Smooth muscle cell (in vitro differentiated cells): Measurements from ENCODE around the gene FGF8. TPM values are rescaled to one million over a fixed set of nuclear protein-coding genes. Genes with fewer than 3 reads are reported as not detected.

ENCODE experiments used
- DNase-seq: peaks from one replicate; lab custom pipeline; 2025; ENCODE audit not compliant: unreplicated experiment; lab: John Stamatoyannopoulos, UW
- H2AFZ ChIP-seq: fragments of 200-600 bp; sonication (generic); 2 replicates; pipeline ENCODE4 v1.6.0; 2016; ENCODE audit warnings: antibody characterized with exemption, low read depth, mild to moderate bottlenecking
- H3F3A ChIP-seq: fragments of 200-600 bp; sonication (generic); 2 replicates; pipeline ENCODE4 v1.6.0; 2017; ENCODE audit warnings: antibody characterized with exemption, low read depth
- H3K27ac ChIP-seq: fragments of 200-600 bp; sonication (generic); 2 replicates; pipeline ENCODE4 v1.5.1; 2016; ENCODE audit warnings: low read depth, mild to moderate bottlenecking
- H3K27me3 ChIP-seq: fragments of 200-600 bp; sonication (generic); 2 replicates; pipeline ENCODE4 v1.6.1; 2016; ENCODE audit warnings: low read depth, mild to moderate bottlenecking
- H3K36me3 ChIP-seq: fragments of 200-600 bp; sonication (generic); 2 replicates; pipeline ENCODE4 v1.5.1; 2016; ENCODE audit warnings: low read depth
- H3K4me1 ChIP-seq: fragments of 200-600 bp; sonication (generic); 2 replicates; pipeline ENCODE4 v1.5.1; 2016; ENCODE audit warnings: low read depth
- H3K4me2 ChIP-seq: fragments of 200-600 bp; sonication (generic); 2 replicates; pipeline ENCODE4 v1.6.0; 2016; ENCODE audit warnings: mild to moderate bottlenecking
- H3K4me3 ChIP-seq: fragments of 200-600 bp; sonication (generic); 2 replicates; pipeline ENCODE4 v1.5.1; 2016; ENCODE audit warnings: mild to moderate bottlenecking
- H3K79me2 ChIP-seq: fragments of 200-600 bp; sonication (generic); 2 replicates; pipeline ENCODE4 v1.6.0; 2016; ENCODE audit warnings: low read depth, mild to moderate bottlenecking
- H3K9ac ChIP-seq: fragments of 200-600 bp; sonication (generic); 2 replicates; pipeline ENCODE4 v1.6.0; 2016; ENCODE audit warnings: low read depth
- H3K9me3 ChIP-seq: fragments of 200-600 bp; sonication (generic); replicated peaks from 2 replicates; pipeline ENCODE4 v1.5.1; 2016; ENCODE audit warnings: low read depth
- H4K20me1 ChIP-seq: fragments of 200-600 bp; sonication (generic); 2 replicates; pipeline ENCODE4 v1.6.0; 2016; ENCODE audit warnings: low read depth
- CTCF ChIP-seq: fragments of 200-600 bp; sonication (generic); IDR thresholded peaks from 2 replicates; pipeline ENCODE4 v1.5.1; 2017; ENCODE audit warnings: borderline replicate concordance, mild to moderate bottlenecking, antibody characterized with exemption; ENCODE audit not compliant: insufficient read depth, poor library complexity, severe bottlenecking
- WGBS: methylation state at CpG from one replicate; pipeline ENCODE4 v1.1.7; 2016; ENCODE audit warnings: low lambda C conversion rate; 5-methylcytosine and 5-hydroxymethylcytosine counted together
- polyA plus RNA-seq: library from polyadenylated mRNA; unstranded; fragments of >200 nt; fragmentation: Nextera tagmentation; extraction: Ambion mirVana; gene quantifications from 2 replicates; pipeline ENCODE4 v1.2.1, GENCODE V29; 2016
- total RNA-seq: library from RNA; depleted of rRNA; stranded (reverse); fragments of >200 nt; gene quantifications from 2 replicates; pipeline ENCODE4 v1.2.3, GENCODE V29; 2014

The FGF8 gene
- total and polyA plus RNA-seq, 2 experiments from 2014 or later = not detected

- Histone ChIP-seq H3K4me3 (no peak overlapping the region), H3K9me3 (no peaks in the 10 kb centered on the region), H3K9ac (no peak overlapping the region), H3K4me2 (no peak overlapping the region), H3K27me3 (peaks cover 4% of the 10 kb centered on the region), H3K27ac (no peak overlapping the region), H3K79me2 (no peaks in the 10 kb centered on the region), H3K36me3 (no peaks in the 10 kb centered on the region), H2AFZ (no peak overlapping the region), H3F3A (no peaks in the 10 kb centered on the region), H3K4me1 (peaks cover 9% of the 10 kb centered on the region), H4K20me1 (no peaks in the 10 kb centered on the region)
- DNase-seq = no peak
- WGBS = 82% methylated on average over 2 of the region's 2 CpGs
- TF ChIP-seq CTCF = no peak
Measured at GRCh38 chr10:101726115-101726387, 49.9 kb downstream of the FGF8 start.

DNA sequence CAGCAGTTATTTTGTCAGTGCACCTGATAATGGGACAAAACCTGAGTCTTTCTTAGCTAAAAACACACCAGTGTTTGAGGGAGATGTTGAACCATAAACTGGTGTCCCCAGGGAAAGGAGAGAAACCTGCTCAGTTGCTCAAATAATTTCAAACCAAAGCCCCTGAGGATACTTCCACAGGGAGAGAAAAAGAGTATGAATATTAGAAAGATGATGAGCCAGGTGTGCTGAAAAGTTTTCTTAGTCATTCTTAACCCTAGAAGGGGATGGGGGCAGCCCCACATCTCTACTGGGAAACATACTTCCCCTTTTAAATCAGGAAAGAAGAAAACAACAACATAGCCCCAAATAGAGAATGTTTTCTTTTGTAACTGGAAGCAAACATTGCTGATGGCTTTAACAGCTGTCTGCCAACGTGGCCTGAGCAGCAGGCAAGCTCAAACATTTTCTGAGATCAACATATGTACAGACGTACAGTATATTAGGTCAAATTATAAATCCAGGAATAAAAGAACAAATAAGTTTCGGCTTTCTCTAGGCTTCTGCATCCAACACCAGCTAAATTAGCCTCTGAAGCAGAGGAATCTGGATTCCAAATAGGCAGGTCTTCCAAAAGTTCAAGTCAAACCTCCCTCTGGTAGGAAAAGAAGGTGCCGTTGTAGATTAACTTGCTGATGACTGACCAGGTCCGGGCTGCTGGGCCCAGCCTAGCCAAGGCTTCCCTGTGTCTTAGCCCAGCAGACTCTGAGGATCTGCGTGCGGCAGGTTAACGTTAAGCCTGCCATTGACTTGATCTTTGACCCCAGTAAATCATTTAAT is 50.4 kb downstream of the FGF8 start:
- Histone ChIP-seq H3K27ac (no peak overlapping the region), H3F3A (no peaks in the 10 kb centered on the region), H3K36me3 (no peaks in the 10 kb centered on the region), H3K9me3 (no peaks in the 10 kb centered on the region), H3K4me1 (peaks cover 9% of the 10 kb centered on the region), H3K4me3 (no peak overlapping the region), H2AFZ (no peak overlapping the region), H3K9ac (no peak overlapping the region), H3K79me2 (no peaks in the 10 kb centered on the region), H4K20me1 (no peaks in the 10 kb centered on the region), H3K4me2 (no peak overlapping the region), H3K27me3 (peaks cover 4% of the 10 kb centered on the region)
- no peak for TF ChIP-seq CTCF
- WGBS = 87% methylated on average over 8 of the region's 8 CpGs
- no peak for DNase-seq

DNA sequence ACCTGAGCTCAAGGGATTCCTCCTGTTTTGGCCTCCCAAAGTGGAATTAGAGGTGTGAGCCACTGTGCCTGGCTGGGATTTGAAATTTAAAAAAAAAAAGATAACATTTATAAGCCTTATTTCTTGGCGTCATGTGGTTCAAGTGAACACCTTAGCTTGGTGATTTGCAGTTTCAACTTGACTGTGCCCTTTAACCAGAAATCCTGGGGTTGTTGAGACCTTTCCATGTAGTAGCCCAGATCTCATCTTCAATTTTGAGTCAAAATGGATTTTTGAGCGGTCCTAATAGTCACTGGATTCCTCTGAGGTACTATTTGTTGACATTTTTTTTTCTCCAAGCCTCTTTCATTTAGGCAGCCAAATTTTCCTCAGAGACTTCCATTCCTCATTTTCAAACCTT is 51.5 kb downstream of the FGF8 start:
- H3K27me3 ChIP-seq = peaks cover 4% of the 10 kb centered on the region
- no peaks in the 10 kb centered on the region for H3K36me3 ChIP-seq
- no peak overlapping the region for H3K27ac ChIP-seq
- H3K9ac ChIP-seq = no peak overlapping the region
- H3K4me1 ChIP-seq = peaks cover 9% of the 10 kb centered on the region
- no peaks in the 10 kb centered on the region for H4K20me1 ChIP-seq
- no peaks in the 10 kb centered on the region for H3K79me2 ChIP-seq
- no peak overlapping the region for H3K4me2 ChIP-seq
- no peak for TF ChIP-seq CTCF
- no peaks in the 10 kb centered on the region for H3F3A ChIP-seq
- no peak for DNase-seq
- H3K4me3 ChIP-seq = no peak overlapping the region
- H3K9me3 ChIP-seq = no peaks in the 10 kb centered on the region
- 97% methylated on average over 2 of the region's 2 CpGs for WGBS
- H2AFZ ChIP-seq = no peak overlapping the region

DNA sequence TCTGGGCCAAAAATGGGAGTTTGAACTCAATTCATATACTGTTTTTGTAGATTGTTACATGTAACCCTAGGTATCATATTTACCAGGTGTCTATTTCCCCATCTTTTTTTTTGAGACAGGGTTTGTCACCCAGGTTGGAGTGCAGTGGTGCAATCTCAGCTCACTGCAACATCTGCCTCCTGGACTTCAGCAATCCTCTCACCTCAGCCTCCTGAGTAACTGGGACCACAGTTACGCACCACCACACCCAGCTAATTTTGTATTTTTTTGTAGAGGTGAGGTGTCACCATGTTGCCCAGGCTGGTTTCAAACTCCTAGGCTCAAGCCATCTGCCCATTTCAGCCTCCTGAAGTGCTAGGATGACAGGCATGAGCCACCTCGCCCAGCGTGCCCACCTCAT is 52.7 kb downstream of the FGF8 start:
- no peaks in the 10 kb centered on the region for H3K79me2 ChIP-seq
- no peaks in the 10 kb centered on the region for H4K20me1 ChIP-seq
- H3K36me3 ChIP-seq = no peaks in the 10 kb centered on the region
- no peaks in the 10 kb centered on the region for H3F3A ChIP-seq
- 100% methylated on average over 2 of the region's 3 CpGs for WGBS
- no peaks in the 10 kb centered on the region for H3K9me3 ChIP-seq
- no peak overlapping the region for H3K27ac ChIP-seq
- H3K27me3 ChIP-seq = peaks cover 4% of the 10 kb centered on the region
- no peak overlapping the region for H3K4me3 ChIP-seq
- H3K9ac ChIP-seq = no peak overlapping the region
- DNase-seq = no peak
- no peak overlapping the region for H2AFZ ChIP-seq
- H3K4me2 ChIP-seq = no peak overlapping the region
- peaks cover 9% of the 10 kb centered on the region for H3K4me1 ChIP-seq
- no peak for TF ChIP-seq CTCF
